ENCODE data around the gene AADACL4.
"Not testable (repeated sequence)": the region's sequence is repeated elsewhere in the genome, so short reads cannot be mapped to it uniquely, and the experiment has no call there.

AADACL4 gene

DNA sequence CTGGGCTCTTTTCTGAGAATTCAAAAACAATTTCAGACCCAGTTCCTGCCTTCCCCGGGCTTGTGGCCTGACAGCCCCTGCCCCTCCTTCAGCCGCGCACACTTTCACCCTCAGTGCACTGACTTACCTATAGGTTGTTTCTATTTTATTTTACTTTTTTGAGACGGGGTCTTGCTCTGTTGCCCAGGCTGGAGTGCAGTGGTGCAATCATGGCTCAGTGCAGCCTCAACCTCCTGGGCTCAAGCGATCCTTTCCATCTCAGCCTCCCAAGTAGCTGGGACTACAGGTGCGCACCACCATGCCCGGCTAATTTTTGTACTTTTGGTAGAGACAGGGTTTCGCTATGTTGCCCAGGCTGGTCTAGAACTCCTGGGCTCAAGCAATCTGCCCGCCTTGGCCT is 1.5 kb downstream of the AADACL4 start:
- not testable (repeated sequence) for H3K9me3 ChIP-seq (ENCODE audit: control insufficient read depth in 1 of 2, low read length in 2 of 2); H3K27ac ChIP-seq (ENCODE audit: low read length)

DNA sequence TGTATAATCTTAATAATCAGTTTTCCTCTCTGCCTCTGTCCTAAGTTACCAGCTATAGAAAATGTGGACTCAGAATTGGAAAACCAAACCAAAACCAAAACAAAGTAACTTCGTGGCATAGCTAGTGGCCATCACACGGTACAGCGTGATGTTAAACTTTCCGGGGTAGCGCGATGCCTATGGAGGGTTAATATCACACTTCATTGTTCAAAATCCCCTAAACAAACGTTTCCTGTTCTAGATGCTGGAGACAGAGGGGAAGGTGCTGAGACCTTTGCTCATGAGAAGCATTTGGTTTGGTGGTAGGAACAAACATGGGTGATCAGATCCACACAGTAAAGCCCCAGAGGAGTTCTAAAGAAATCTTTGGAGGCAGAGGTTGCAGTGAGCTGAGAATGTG is 4.9 kb downstream of the AADACL4 start:
- H3K4me3 ChIP-seq (ENCODE audit: low read depth in 1 of 2, low read length in 2 of 2) = no peak overlapping the region
- no peaks in the 10 kb centered on the region for H3K27me3 ChIP-seq (ENCODE audit: low read depth, low read length)
- H3K27ac ChIP-seq (ENCODE audit: low read length) = no peak overlapping the region
- H3K9me3 ChIP-seq (ENCODE audit: control insufficient read depth in 1 of 2, low read length in 2 of 2) = no peaks in the 10 kb centered on the region
- H3K4me1 ChIP-seq (ENCODE audit: control insufficient read depth in 1 of 2, insufficient read depth in 2 of 2, low read length in 2 of 2) = no peaks in the 10 kb centered on the region
- H3K36me3 ChIP-seq (ENCODE audit: control insufficient read depth in 1 of 2, insufficient read depth in 2 of 2, low read length in 2 of 2) = no peaks in the 10 kb centered on the region

More for the DNA sequence above, 1.5 kb downstream of the AADACL4 start:
- H3K27me3 ChIP-seq (ENCODE audit: low read depth, low read length); H3K4me3 ChIP-seq (ENCODE audit: low read depth in 1 of 2, low read length in 2 of 2); H3K36me3 ChIP-seq (ENCODE audit: control insufficient read depth in 1 of 2, insufficient read depth in 2 of 2, low read length in 2 of 2); H3K4me1 ChIP-seq (ENCODE audit: control insufficient read depth in 1 of 2, insufficient read depth in 2 of 2, low read length in 2 of 2): not testable (repeated sequence)

DNA sequence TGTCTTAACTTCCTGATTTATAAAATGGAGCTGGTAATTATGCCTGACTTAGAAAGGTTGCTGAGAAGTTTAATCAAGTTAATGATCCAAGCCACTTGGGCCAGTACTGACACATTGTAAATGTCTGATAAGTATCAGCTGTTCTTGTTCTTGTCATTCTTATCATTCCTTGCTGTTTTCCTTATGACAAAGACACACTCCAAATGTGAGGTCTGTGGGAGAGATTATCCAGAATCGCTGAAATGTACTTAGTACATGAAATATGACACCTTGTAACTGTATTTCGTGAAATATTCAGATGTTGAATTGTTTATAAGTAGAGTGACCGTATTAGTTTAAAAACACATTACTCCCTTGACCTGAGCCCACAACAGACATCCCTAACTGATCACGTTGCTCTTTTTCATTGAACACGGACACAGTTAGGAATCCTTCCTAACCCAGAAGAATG is 6.1 kb downstream of the AADACL4 start:
- no peaks in the 10 kb centered on the region for H3K27me3 ChIP-seq (ENCODE audit: low read depth, low read length)
- H3K4me3 ChIP-seq (ENCODE audit: low read depth in 1 of 2, low read length in 2 of 2) = no peak overlapping the region
- H3K36me3 ChIP-seq (ENCODE audit: control insufficient read depth in 1 of 2, insufficient read depth in 2 of 2, low read length in 2 of 2) = no peaks in the 10 kb centered on the region
- no peaks in the 10 kb centered on the region for H3K4me1 ChIP-seq (ENCODE audit: control insufficient read depth in 1 of 2, insufficient read depth in 2 of 2, low read length in 2 of 2)
- H3K27ac ChIP-seq (ENCODE audit: low read length) = no peak overlapping the region
- H3K9me3 ChIP-seq (ENCODE audit: control insufficient read depth in 1 of 2, low read length in 2 of 2) = no peaks in the 10 kb centered on the region

GRCh38 chr1:12654004-12654567 is 10.2 kb downstream of the AADACL4 start:
- Histone ChIP-seq H3K4me3 (ENCODE audit: low read depth in 1 of 2, low read length in 2 of 2) (no peak overlapping the region), H3K27ac (ENCODE audit: low read length) (no peak overlapping the region), H3K36me3 (ENCODE audit: control insufficient read depth in 1 of 2, insufficient read depth in 2 of 2, low read length in 2 of 2) (no peaks in the 10 kb centered on the region), H3K27me3 (ENCODE audit: low read depth, low read length) (no peaks in the 10 kb centered on the region), H3K4me1 (ENCODE audit: control insufficient read depth in 1 of 2, insufficient read depth in 2 of 2, low read length in 2 of 2) (peaks cover 0 to 4% of the 10 kb centered on the region in 2 donors), H3K9me3 (ENCODE audit: control insufficient read depth in 1 of 2, low read length in 2 of 2) (no peaks in the 10 kb centered on the region)

DNA sequence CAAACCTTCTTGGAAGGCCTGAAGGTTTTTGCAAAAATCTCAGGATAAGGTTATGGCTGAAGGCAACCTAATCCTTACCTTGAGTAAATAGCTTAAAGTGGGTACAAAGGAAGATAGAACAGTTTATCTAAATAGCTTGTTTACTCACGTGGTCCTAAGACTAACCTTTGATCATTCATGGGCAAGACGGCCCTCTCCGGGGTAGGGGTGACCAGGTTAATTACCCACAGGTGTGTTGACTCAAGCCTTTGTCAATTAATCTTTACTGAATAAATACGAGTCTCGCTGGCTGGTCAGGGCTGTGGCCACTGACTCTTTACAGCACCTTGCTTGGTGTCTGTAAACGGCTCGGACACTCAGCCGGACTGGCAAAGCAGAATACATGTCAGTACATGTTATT is 10.8 kb downstream of the AADACL4 start:
- Histone ChIP-seq H3K4me3 (ENCODE audit: low read depth in 1 of 2, low read length in 2 of 2) (no peak overlapping the region), H3K36me3 (ENCODE audit: control insufficient read depth in 1 of 2, insufficient read depth in 2 of 2, low read length in 2 of 2) (no peaks in the 10 kb centered on the region), H3K9me3 (ENCODE audit: control insufficient read depth in 1 of 2, low read length in 2 of 2) (no peaks in the 10 kb centered on the region), H3K27me3 (ENCODE audit: low read depth, low read length) (no peaks in the 10 kb centered on the region), H3K4me1 (ENCODE audit: control insufficient read depth in 1 of 2, insufficient read depth in 2 of 2, low read length in 2 of 2) (peaks cover 0 to 4% of the 10 kb centered on the region in 2 donors), H3K27ac (ENCODE audit: low read length) (no peak overlapping the region)

DNA sequence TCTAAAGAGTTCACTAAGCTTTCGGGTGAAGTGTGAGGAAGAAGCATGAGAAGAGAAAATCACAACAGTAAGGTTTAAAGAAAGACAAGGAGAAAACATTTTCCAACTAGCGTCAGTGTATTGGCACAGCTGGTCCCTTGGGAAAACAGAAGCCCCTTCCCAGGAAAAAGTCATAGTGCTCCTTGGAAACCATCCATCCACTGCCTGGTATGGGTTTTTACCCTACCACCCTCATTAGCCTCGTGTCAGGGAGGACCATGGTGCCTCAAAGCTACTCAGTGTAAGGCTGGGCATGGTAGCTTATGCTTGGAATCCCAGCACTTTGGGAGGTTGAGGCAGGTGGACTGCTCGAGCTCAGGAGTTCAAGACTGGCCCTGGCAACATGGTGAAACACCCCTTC is 12.7 kb downstream of the AADACL4 start:
- no peaks in the 10 kb centered on the region for H3K9me3 ChIP-seq (ENCODE audit: control insufficient read depth in 1 of 2, low read length in 2 of 2)
- no peak overlapping the region for H3K4me3 ChIP-seq (ENCODE audit: low read depth in 1 of 2, low read length in 2 of 2)
- H3K36me3 ChIP-seq (ENCODE audit: control insufficient read depth in 1 of 2, insufficient read depth in 2 of 2, low read length in 2 of 2) = no peaks in the 10 kb centered on the region
- H3K27me3 ChIP-seq (ENCODE audit: low read depth, low read length) = no peaks in the 10 kb centered on the region
- H3K4me1 ChIP-seq (ENCODE audit: control insufficient read depth in 1 of 2, insufficient read depth in 2 of 2, low read length in 2 of 2) = peaks cover 0 to 4% of the 10 kb centered on the region in 2 donors
- no peak overlapping the region for H3K27ac ChIP-seq (ENCODE audit: low read length)

DNA sequence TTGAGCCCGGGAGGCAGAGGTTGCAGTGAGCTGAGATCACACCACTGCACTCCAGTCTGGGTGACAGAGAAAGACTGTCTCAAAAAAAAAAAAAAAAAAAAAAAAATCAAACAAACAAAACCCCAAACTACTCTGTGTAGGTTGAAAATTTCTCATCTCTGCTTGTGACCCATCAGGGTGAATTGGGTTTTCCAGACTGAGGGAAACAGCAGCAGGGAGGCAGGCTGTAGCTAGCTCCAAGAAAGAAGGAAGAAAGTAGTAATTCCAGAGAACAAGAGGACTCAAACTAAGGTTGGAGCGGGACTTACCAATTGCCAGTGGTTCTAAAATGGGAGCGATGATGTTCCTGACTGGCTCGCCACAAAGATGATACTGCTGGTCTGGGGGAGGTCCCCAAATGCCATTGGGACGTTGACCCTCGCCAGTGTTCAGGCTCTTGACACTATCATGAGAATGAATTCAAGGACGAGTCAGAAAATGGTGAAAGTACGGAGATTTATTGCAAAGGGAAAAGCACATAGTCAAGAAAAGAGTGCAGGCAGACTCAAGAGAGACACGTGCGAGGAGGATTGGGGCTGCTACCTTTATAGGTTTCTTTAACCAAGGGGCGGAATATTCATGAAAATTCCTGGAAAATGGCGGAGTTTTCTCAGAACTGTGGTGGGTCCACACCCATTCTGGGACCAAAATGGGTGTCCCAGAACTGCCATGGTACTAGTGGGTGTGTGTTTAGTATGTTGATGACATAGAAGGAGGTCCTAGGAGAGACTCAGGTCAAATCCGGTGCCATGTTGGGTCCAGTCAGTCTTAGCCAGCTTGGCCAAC is 13.4 kb downstream of the AADACL4 start:
- Histone ChIP-seq H3K4me1 (ENCODE audit: control insufficient read depth in 1 of 2, insufficient read depth in 2 of 2, low read length in 2 of 2) (peaks cover 0 to 4% of the 10 kb centered on the region in 2 donors), H3K4me3 (ENCODE audit: low read depth in 1 of 2, low read length in 2 of 2) (no peak overlapping the region), H3K27me3 (ENCODE audit: low read depth, low read length) (no peaks in the 10 kb centered on the region), H3K27ac (ENCODE audit: low read length) (no peak overlapping the region), H3K9me3 (ENCODE audit: control insufficient read depth in 1 of 2, low read length in 2 of 2) (no peaks in the 10 kb centered on the region), H3K36me3 (ENCODE audit: control insufficient read depth in 1 of 2, insufficient read depth in 2 of 2, low read length in 2 of 2) (no peaks in the 10 kb centered on the region)

GRCh38 chr1:12657885-12658512 is 14.1 kb downstream of the AADACL4 start:
- H3K9me3 ChIP-seq (ENCODE audit: control insufficient read depth in 1 of 2, low read length in 2 of 2); H3K27ac ChIP-seq (ENCODE audit: low read length); H3K27me3 ChIP-seq (ENCODE audit: low read depth, low read length); H3K4me1 ChIP-seq (ENCODE audit: control insufficient read depth in 1 of 2, insufficient read depth in 2 of 2, low read length in 2 of 2); H3K4me3 ChIP-seq (ENCODE audit: low read depth in 1 of 2, low read length in 2 of 2); H3K36me3 ChIP-seq (ENCODE audit: control insufficient read depth in 1 of 2, insufficient read depth in 2 of 2, low read length in 2 of 2): not testable (repeated sequence)

DNA sequence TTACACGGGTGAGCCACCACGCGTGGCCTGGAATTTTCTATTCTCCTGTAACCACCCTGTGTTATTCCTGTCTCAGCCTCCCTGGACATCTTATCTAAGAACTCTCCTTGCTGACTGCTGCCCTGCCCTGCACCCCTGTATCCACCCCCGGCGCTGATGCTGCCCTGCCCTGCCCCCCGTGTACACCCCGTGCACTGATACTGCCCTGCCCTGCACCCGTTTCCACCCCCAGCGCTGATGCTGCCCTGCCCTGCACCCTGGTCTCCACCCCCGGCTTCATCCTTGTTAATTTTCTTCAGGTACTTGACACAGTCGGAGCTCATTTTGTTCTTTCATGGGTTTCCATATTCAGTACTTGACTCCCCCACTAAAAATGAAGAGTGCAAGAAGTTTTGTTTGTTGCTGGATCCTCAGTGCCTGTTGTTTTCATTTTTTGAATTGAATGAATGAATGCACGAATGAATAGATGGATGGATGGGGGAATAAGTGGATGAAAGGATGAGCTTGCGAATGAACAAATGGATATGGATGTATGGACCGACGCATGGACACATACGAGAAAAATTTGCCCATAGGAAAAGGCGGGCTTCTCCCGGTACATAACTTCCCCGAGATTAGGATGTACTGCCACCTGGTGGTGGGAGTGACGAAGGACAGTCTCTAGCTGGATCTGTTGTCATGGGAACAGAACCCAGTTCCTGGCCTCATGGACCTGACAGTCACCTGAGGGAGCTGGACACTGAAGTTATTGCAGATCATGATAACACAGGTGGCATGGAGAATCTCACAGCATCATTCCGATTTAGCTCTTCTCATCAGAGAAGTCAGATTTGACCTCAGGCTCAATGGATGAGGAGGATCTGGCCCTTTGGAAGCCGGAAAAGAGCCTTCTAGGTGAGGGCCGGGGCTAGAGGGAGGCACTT is 14.9 kb downstream of the AADACL4 start:
- H3K4me3 ChIP-seq (ENCODE audit: low read depth in 1 of 2, low read length in 2 of 2) = no peak overlapping the region
- peaks cover 5 to 8% of the 10 kb centered on the region in 2 donors for H3K9me3 ChIP-seq (ENCODE audit: control insufficient read depth in 1 of 2, low read length in 2 of 2)
- H3K27ac ChIP-seq (ENCODE audit: low read length) = no peak overlapping the region
- peaks cover 0 to 4% of the 10 kb centered on the region in 2 donors for H3K4me1 ChIP-seq (ENCODE audit: control insufficient read depth in 1 of 2, insufficient read depth in 2 of 2, low read length in 2 of 2)
- no peaks in the 10 kb centered on the region for H3K36me3 ChIP-seq (ENCODE audit: control insufficient read depth in 1 of 2, insufficient read depth in 2 of 2, low read length in 2 of 2)
- H3K27me3 ChIP-seq (ENCODE audit: low read depth, low read length) = no peaks in the 10 kb centered on the region

DNA sequence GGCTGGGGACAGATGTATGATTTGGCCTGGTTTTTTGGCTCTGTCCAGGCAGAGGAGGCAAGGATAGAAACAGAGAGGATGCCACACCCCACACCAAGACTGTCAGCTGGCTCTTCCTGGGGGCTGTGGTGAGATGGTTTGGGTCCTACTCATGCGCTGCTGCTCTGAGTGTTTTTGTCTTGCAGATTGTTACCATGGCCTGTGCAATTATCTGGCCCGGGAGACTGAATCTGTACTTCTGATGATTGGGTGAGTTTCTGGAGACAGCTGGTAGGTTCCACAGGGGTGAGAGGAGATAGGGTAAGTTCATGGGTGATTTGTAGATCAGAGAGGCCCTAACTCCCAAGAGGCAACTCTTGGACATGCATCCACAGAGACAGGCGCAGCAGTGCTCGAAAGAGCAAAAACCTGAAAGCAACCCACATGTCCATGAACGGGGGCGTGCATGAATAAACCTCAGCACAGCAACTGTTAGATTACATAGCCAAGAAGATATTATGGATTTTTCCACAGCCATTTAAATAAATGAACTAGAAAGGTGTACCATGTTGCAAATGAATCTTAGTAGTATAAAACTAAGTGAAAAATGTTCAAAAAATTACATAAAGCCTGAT is 17.8 kb downstream of the AADACL4 start:
- no peak overlapping the region for H3K4me3 ChIP-seq (ENCODE audit: low read depth in 1 of 2, low read length in 2 of 2)
- peaks cover 5 to 8% of the 10 kb centered on the region in 2 donors for H3K9me3 ChIP-seq (ENCODE audit: control insufficient read depth in 1 of 2, low read length in 2 of 2)
- no peaks in the 10 kb centered on the region for H3K36me3 ChIP-seq (ENCODE audit: control insufficient read depth in 1 of 2, insufficient read depth in 2 of 2, low read length in 2 of 2)
- H3K4me1 ChIP-seq (ENCODE audit: control insufficient read depth in 1 of 2, insufficient read depth in 2 of 2, low read length in 2 of 2) = peaks cover 0 to 4% of the 10 kb centered on the region in 2 donors
- H3K27ac ChIP-seq (ENCODE audit: low read length) = no peak overlapping the region
- no peaks in the 10 kb centered on the region for H3K27me3 ChIP-seq (ENCODE audit: low read depth, low read length)

Data from muscle layer of duodenum (tissue), 2 donors.